GM23248 (cell line): ENCODE data around the gene MGP.

Experiments used
- EZH2 ChIP-seq: fragments of 200-600 bp; sonication (generic); IDR thresholded peaks from 2 replicates; pipeline ENCODE4 v1.6.1; 2018; ENCODE audit warnings: antibody characterized with exemption, mild to moderate bottlenecking; ENCODE audit not compliant: insufficient read depth, poor library complexity, severe bottlenecking
- EZH2phosphoT487 ChIP-seq: fragments of 200-600 bp; sonication (generic); IDR thresholded peaks from 2 replicates; pipeline ENCODE4 v1.6.1; 2018; ENCODE audit warnings: antibody characterized with exemption, moderate library complexity, mild to moderate bottlenecking, low read depth; ENCODE audit not compliant: insufficient read depth

- no peak for TF ChIP-seq EZH2
- TF ChIP-seq EZH2phosphoT487: no peak
These were observed 45.0 kb downstream of the MGP start for GRCh38 chr12:14840616-14841015.
